BJ (cell line): ENCODE data around the gene HAUS3. TPM values are rescaled to one million over a fixed set of nuclear protein-coding genes. Genes with fewer than 3 reads are reported as not detected.
"Not testable (repeated sequence)": the region's sequence is repeated elsewhere in the genome, so short reads cannot be mapped to it uniquely, and the experiment has no call there.

Experiments used
- CTCF ChIA-PET: fragments of 350-600 bp; formaldehyde crosslinking; extraction: SDS; loops from one replicate; lab custom pipeline; 2021; ENCODE audit warnings: antibody characterized with exemption, inconsistent platforms; lab: Yijun Ruan, JAX
- POLR2A ChIA-PET: fragments of 300-600 bp; sonication (Branson Sonifier 250); formaldehyde crosslinking; extraction: SDS; loops from one replicate; lab custom pipeline; 2021; ENCODE audit warnings: antibody characterized with exemption; lab: Charles Lee
- DNase-seq: peaks from one replicate; pipeline ENCODE4 v3.0.0-alpha.2; 2011; ENCODE audit warnings: low read depth
- H3K27me3 ChIP-seq: 2 replicates; pipeline ENCODE4 v1.6.0; 2011; ENCODE audit warnings: low read length; ENCODE audit not compliant: control insufficient read depth, insufficient read depth
- H3K36me3 ChIP-seq: 2 replicates; pipeline ENCODE4 v1.5.1; 2011; ENCODE audit warnings: low read length; ENCODE audit not compliant: control insufficient read depth, insufficient read depth
- H3K4me3 ChIP-seq: 2 replicates; pipeline ENCODE4 v1.5.1; 2011; ENCODE audit warnings: low read depth, mild to moderate bottlenecking, control low read depth, low read length
- polyA plus RNA-seq: library from polyadenylated mRNA; depleted of rRNA; stranded (reverse); fragments of >200 nt; gene quantifications from 2 replicates; pipeline ENCODE4 v1.2.3, GENCODE V29; 2011
- TF ChIP-seq, protein P1 (sequence below): IDR thresholded peaks from 2 replicates; pipeline ENCODE4 v1.5.1; 2011; ENCODE audit warnings: low read depth, mild to moderate bottlenecking, control low read depth, inconsistent platforms, low read length, moderate library complexity; ENCODE audit not compliant: insufficient read depth

The HAUS3 gene
- polyA plus RNA-seq, 1 experiment, result 1.9 TPM

DNA sequence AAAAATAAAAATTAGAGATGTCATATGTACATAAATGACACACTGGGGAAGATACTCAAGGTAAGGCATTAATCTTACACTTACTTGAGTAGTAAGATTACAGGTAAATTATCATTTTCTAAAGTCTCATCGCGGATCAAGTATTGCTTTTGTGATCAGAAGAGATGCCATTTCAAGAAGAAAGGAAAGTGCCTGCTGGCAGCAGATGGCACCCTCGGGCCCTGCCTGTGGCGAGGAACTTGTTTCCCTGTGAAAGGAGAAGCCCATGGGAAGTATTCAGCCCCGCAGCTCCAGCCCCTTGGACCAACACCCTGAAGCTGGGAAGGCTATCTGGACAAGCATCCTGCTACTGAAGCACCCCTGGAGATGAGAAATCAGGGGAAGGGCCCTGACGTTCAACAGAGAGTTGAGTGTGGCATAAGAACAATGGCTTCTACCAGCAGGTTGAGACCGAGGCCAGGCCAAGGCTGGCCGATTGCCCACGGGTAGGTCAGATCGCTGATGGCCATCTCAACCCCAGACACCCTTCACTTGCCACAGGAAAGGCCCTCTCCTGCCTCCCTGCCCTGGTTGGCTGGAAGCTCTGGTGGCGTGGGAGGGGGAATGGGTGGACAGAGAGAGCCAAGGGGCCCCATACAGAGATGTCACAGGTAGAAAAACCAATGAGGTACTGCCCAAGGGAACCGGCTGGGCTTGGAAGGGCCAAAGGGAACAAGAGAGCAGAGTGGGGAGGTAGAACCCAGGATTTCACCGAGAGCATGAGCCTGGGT is 38.8 kb upstream of the HAUS3 start:
- POLR2A ChIA-PET, result no interaction called here
- TF ChIP-seq, protein P1, sequence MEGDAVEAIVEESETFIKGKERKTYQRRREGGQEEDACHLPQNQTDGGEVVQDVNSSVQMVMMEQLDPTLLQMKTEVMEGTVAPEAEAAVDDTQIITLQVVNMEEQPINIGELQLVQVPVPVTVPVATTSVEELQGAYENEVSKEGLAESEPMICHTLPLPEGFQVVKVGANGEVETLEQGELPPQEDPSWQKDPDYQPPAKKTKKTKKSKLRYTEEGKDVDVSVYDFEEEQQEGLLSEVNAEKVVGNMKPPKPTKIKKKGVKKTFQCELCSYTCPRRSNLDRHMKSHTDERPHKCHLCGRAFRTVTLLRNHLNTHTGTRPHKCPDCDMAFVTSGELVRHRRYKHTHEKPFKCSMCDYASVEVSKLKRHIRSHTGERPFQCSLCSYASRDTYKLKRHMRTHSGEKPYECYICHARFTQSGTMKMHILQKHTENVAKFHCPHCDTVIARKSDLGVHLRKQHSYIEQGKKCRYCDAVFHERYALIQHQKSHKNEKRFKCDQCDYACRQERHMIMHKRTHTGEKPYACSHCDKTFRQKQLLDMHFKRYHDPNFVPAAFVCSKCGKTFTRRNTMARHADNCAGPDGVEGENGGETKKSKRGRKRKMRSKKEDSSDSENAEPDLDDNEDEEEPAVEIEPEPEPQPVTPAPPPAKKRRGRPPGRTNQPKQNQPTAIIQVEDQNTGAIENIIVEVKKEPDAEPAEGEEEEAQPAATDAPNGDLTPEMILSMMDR, result peak; percentile 11; the same call in 1 of the 2 replicates
- no peaks in the 10 kb centered on the region for H3K36me3 ChIP-seq
- CTCF ChIA-PET, result interaction anchor here (0.7 kb wide), 1 partner anchor 92 kb away, joined by 3 read pairs; no protein-coding TSS in a partner anchor
- peaks cover 3% of the 10 kb centered on the region; the same call in 1 of the 2 replicates for H3K27me3 ChIP-seq
- H3K4me3 ChIP-seq, result no peak overlapping the region
- no peak for DNase-seq

DNA sequence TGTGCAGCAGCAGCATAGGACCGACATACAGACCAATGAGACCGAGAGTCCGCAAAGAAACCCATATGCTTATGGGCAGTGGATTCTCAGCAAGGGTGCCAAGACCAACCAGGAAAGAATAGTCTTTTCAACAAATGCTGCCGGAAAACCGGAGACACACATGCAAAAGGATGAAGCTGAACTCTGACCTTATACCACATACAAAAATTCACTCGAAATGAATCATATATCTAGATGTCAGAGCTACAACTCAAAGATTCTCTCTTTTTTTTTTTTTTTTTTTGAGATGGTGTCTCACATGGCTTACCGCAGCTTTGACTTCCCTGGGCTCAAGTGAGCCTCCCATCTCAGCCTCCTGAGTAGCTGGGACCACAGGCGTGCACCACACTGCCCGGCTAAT is 36.0 kb upstream of the HAUS3 start:
- TF ChIP-seq, protein P1, result no peak
- no peaks in the 10 kb centered on the region for H3K36me3 ChIP-seq
- ChIA-PET CTCF (no interaction called here), POLR2A (no interaction called here)
- H3K4me3 ChIP-seq, result no peak overlapping the region
- no peak for DNase-seq
- H3K27me3 ChIP-seq, result peaks cover 3% of the 10 kb centered on the region; the same call in 1 of the 2 replicates

DNA sequence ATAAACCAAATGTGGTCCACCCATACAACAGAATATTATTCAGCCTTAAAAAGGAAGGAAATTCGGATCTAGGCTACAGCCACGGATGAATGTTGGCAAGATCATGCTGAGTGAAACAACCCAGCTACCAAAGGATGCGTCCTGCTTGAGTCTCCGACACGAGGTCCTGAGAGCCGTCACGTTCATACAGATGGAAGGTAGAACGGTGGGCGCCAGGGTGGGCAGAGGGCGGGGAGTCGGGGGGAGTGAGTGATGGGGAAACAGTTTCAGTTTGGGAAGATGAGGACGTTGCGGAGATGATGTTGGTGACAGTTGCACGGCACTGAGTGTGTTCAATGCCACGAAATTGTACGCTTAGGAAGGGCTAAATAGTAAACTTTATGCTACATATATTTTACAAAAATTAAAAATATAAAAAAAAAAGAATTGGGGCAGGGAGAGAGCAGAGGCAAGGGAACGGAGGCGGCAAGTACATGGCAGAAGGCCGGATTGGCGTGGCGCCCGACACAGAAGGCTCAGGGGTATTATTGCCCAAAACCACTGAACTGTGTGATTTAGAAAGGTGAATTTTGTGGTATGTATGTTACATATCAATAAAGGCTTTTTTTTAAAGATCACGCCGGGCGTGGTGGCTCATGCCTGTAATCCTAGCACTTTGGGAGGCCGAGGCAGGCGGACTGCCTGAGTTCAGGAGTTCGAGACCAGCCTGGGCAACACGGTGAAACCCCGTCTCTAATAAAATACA is 34.8 kb upstream of the HAUS3 start:
- no peak overlapping the region for H3K4me3 ChIP-seq
- H3K36me3 ChIP-seq, result no peaks in the 10 kb centered on the region
- POLR2A ChIA-PET, result no interaction called here
- CTCF ChIA-PET, result no interaction called here
- peaks cover 2% of the 10 kb centered on the region; the same call in 1 of the 2 replicates for H3K27me3 ChIP-seq
- no peak for DNase-seq
- TF ChIP-seq, protein P1, result no peak

DNA sequence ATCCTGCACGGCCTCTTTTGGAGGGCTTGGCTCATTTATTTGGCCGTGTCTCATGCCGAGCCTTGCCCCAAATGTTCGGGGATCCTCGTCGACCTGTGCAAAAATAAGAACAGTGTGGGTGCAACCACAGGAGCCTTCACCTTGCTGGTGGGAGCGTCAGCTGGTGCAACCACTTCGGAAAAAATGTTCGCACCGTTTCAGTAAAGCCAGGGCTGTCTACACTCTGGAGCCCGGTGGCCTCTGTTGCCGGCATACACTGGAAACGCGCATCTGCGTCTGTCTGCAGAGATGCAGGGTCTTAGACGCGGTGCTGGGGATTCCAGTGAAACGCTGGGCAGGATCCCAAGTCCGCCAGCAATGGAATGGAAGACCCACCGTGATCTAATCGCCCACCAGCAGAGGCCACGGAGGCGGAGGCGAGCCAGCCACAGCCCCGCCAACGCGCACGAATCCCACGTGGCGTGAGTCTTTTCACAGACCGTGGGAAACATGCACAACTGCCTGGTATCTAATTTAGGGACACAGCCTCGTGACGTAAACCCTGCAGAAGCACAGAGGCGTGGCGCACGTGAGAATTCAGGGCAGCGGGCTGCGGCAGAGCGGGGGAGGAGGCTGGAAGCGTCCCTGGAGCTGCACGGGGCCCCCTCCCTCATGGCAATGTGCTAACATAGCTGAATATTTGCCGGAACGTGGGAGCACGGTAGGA is 33.8 kb upstream of the HAUS3 start:
- POLR2A ChIA-PET, result no interaction called here
- no peak overlapping the region for H3K4me3 ChIP-seq
- DNase-seq, result no peak
- CTCF ChIA-PET, result no interaction called here
- H3K27me3 ChIP-seq, result no peaks in the 10 kb centered on the region
- no peaks in the 10 kb centered on the region for H3K36me3 ChIP-seq
- TF ChIP-seq, protein P1, result no peak

GRCh38 chr4:2275044-2275397 is 33.1 kb upstream of the HAUS3 start:
- H3K4me3 ChIP-seq, H3K27me3 ChIP-seq, H3K36me3 ChIP-seq, CTCF ChIA-PET, POLR2A ChIA-PET, DNase-seq: not testable (repeated sequence)
